ENCODE results near the gene TBC1D10B. TPM values are rescaled to one million over a fixed set of nuclear protein-coding genes. Genes with fewer than 3 reads are reported as not detected.

Gene TBC1D10B
- total RNA-seq, 4 donors from 2014 or later: 35.3 to 52.6 (median 43.6) TPM

DNA sequence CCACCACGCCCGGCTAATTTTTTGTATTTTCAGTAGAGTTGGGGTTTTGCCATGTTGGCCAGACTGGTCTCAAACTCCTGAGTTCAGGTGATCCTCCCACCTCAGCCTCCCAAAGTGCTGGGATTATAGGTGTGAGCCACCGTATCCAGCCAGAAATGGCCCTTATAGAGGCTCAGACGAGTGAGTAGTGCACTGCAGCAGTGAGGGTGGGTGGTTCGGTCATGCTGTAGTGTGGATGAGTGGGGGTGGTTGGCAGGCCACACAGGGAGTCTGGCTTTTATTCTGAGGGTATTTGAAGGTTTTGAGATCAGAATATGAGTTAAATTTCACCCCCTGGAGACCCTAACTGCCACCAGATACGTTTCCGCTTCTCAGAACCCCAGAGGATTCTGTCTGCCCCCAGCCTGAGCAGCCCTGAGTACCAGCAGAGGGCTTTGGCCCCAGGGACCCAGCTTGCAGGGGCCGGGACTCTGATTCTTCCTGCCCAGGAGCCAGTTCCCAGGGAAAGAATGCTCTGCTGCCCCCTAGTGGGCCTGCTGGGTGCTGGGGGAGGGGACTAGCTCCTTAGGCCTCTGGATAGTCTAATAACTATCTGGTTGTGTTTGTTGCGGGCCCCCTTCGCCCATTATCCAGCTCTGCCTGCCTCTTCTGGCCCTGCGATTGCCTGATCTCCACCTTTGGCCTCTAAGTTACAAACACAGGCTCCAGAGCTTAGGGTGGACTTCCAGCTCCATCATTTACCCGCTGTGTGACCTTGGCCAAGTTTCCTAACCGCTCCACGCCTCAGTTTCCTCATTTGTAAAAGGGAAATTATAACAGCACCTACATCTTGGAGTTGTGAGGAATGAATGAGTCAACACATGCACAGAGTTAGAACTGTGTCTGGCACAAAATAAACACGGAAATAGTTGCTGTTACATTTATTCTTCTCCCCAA, 39.1 kb upstream of the TBC1D10B start:
- Histone ChIP-seq H3K27ac (peak overlapping the region; percentile 31 to 95 (median 70)), H3K4me1 (peaks cover 28 to 30% of the 10 kb centered on the region in 2 donors), H3K36me3 (peaks cover 0 to 8% of the 10 kb centered on the region in 2 donors), H3K9me3 (no peaks in the 10 kb centered on the region), H3K4me3 (no peak overlapping the region), H3K27me3 (no peaks in the 10 kb centered on the region)
- peak; percentile 67 to 77 for ATAC-seq
- intact Hi-C loops (cut with DNase I; ENCODE audit: low total_unique reads) (loop anchor here (2.0 to 10.0 kb wide), 2 partner anchors 75 to 345 kb away; partner anchors contain the start of gene ALDOA), in situ Hi-C loops (cut with MboI; ENCODE audit: low sequenced_read_pairs in 4 of 4) (loop anchor here in 2 of 4 donors (25.0 kb wide), 2 partner anchors 297 to 347 kb away; partner anchors contain the start of genes ALDOA (in 1 of the 2), GDPD3 (in 1 of the 2) and MAPK3 (in 1 of the 2))
- TF ChIP-seq POLR2A (IDR thresholded peaks at IDR 0.05): no peak
- TF ChIP-seq, protein P1, sequence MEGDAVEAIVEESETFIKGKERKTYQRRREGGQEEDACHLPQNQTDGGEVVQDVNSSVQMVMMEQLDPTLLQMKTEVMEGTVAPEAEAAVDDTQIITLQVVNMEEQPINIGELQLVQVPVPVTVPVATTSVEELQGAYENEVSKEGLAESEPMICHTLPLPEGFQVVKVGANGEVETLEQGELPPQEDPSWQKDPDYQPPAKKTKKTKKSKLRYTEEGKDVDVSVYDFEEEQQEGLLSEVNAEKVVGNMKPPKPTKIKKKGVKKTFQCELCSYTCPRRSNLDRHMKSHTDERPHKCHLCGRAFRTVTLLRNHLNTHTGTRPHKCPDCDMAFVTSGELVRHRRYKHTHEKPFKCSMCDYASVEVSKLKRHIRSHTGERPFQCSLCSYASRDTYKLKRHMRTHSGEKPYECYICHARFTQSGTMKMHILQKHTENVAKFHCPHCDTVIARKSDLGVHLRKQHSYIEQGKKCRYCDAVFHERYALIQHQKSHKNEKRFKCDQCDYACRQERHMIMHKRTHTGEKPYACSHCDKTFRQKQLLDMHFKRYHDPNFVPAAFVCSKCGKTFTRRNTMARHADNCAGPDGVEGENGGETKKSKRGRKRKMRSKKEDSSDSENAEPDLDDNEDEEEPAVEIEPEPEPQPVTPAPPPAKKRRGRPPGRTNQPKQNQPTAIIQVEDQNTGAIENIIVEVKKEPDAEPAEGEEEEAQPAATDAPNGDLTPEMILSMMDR (IDR thresholded peaks at IDR 0.05 in 4 of 5, conservative IDR thresholded peaks at IDR 0.05 in 1 of 5): peak; percentile 92 to 96 (median 95)
- peak; percentile 78 to 88 for DNase-seq

DNA sequence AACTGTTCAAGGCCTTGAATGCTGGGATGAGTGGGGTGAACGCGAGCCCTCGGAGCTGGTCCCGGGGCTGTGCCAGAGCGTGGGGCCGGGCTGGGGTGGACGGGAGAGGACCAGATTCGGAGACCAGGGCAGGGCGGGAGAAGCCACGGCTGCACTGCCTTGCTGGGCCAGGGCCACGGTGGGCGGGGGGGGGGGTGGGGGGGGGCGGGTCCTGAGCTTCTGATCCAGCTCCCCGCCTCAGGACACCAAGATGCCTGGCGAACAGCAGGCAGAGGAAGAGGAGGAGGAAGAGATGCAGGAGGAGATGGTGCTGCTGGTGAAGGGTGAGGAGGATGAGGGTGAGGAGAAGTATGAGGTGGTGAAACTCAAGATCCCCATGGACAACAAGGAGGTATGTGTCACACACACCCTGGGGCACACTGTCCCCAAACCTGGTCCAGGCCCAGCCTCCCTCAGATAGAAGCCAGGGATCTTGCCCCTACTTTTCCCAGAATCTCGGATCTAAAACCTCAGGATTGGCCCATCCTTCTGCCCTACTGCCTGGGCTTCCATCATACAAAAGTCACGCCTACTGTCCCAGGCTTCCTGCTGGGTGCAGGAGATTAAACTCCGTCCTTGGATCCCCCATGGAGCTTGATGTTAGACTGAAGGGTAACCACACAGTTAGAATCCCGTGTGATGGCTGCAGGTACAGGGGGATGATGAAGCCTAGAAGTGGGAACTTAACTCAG, 37.7 kb upstream of the TBC1D10B start:
- H3K36me3 ChIP-seq: no peaks in the 10 kb centered on the region
- intact Hi-C loops (cut with DNase I; ENCODE audit: low total_unique reads): loop anchor here (1.0 to 2.0 kb wide), 3 partner anchors 13 to 73 kb away; partner anchors contain the start of gene ZNF48
- no peak for TF ChIP-seq POLR2A (IDR thresholded peaks at IDR 0.05)
- TF ChIP-seq, protein P1 (IDR thresholded peaks at IDR 0.05 in 4 of 5, conservative IDR thresholded peaks at IDR 0.05 in 1 of 5): no peak
- no peak for DNase-seq
- H3K27ac ChIP-seq: peak overlapping the region; percentile 92 to 98 (median 94)
- ATAC-seq: peak; percentile 18 to 38
- H3K4me3 ChIP-seq: peak overlapping the region; percentile 59 to 98 (median 85)
- no peaks in the 10 kb centered on the region for H3K9me3 ChIP-seq
- in situ Hi-C loops (cut with MboI; ENCODE audit: low sequenced_read_pairs in 4 of 4): loop anchor here in 2 of 4 donors (25.0 kb wide), 2 partner anchors 296 to 346 kb away; partner anchors contain the start of genes ALDOA (in 1 of the 2), GDPD3 (in 1 of the 2) and MAPK3 (in 1 of the 2)
- peaks cover 23 to 28% of the 10 kb centered on the region in 2 donors for H3K4me1 ChIP-seq
- H3K27me3 ChIP-seq: no peaks in the 10 kb centered on the region

DNA sequence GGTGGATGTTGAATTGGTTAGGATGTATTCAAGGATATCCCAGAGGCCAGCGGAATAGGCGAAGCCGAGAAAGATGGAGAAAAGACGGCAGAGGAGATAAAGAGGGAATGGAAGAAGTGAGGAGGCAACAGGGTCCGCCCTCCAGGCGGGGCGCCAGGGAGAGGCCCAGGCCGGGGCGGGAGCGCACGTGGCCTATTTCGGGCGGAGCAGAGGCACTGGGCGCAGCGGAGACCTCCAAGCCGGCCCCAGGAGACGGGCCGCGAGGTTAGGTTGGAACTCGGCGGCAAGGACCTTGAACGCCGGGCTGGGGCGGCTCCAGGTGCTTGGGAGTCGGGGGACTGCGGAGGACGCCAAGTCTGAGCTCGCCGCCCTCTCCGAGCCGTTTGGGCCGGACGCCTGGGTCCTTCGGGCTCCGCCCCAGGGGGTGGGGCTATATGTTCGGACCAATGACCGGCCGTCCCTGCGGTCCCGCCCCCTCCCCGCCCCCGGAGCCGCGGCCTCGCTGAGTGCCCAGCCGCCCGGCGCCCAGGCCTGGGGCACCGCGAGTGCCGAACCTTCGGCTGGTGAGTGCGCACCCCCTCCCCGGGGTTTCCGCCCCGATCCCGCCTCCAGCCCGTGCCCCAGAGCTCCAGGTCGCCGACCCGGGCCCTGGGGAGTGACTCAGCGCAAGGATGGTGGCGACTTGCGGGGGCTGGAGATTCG, 37.0 kb upstream of the TBC1D10B start, which contains the start of gene ZNF771:
TSS of gene ZNF771 (plus strand) at position 505 of the 702 bp plus-strand sequence. CDS start 448 bp downstream, outside the sequence.
- ATAC-seq: peak; percentile 91
- H3K27me3 ChIP-seq: no peaks in the 10 kb centered on the region
- no peaks in the 10 kb centered on the region for H3K9me3 ChIP-seq
- DNase-seq: peak; percentile 84 to 90
- peak within 1 kb of the TSS; percentile 59 to 98 (median 85) for H3K4me3 ChIP-seq
- in situ Hi-C loops (cut with MboI; ENCODE audit: low sequenced_read_pairs in 4 of 4): loop anchor here in 2 of 4 donors (25.0 kb wide), 2 partner anchors 295 to 345 kb away; partner anchors contain the start of genes ALDOA (in 1 of the 2), GDPD3 (in 1 of the 2) and MAPK3 (in 1 of the 2)
- peaks cover 23 to 28% of the 10 kb centered on the region in 2 donors for H3K4me1 ChIP-seq
- intact Hi-C loops (cut with DNase I; ENCODE audit: low total_unique reads): loop anchor here (1.0 to 2.0 kb wide), 2 partner anchors 12 to 28 kb away; partner anchors contain the start of gene ZNF48
- H3K27ac ChIP-seq: peak within 1 kb of the TSS; percentile 92 to 98 (median 94)
- H3K36me3 ChIP-seq: no peaks in the 10 kb centered on the region
- TF ChIP-seq, protein P1 (IDR thresholded peaks at IDR 0.05 in 4 of 5, conservative IDR thresholded peaks at IDR 0.05 in 1 of 5): no peak
- TF ChIP-seq POLR2A (IDR thresholded peaks at IDR 0.05): peak; percentile 83 to 85
